ENCODE data around the gene LEO1. TPM values are rescaled to one million over a fixed set of nuclear protein-coding genes. Genes with fewer than 3 reads are reported as not detected.

The LEO1 gene
- total RNA-seq, 1 experiment from 2014 or later: 22.5 TPM

DNA sequence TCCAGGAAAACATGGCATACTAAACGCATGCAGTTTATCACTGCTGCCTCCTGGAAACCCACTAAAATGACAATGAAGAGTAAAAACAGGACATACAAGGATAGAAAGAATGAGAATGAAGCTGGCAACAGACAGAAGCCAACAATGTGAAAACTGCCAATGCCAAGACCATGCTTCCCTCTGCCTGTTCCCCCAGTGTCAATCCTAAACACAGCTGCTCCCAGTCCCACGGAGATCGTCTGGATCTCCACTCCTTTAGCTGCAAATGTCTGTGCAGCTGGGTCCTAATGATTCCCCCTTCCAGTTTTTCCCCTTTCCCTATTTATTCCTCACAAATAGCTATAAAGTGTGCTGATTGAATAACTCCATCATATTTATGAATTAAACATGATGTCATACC is 16.1 kb downstream of the LEO1 start:
- intact Hi-C loops (cut with micrococcal nuclease; ENCODE audit: unreplicated experiment): no loop called here
- Mint-ChIP-seq H3K4me1 (ENCODE audit: low read depth, unreplicated experiment) (no peaks in the 10 kb centered on the region), H3K27me3 (ENCODE audit: unreplicated experiment) (no peaks in the 10 kb centered on the region), H3K9me3 (ENCODE audit: low read depth, unreplicated experiment) (no peaks in the 10 kb centered on the region), H3K4me3 (ENCODE audit: low read depth, unreplicated experiment) (no peak overlapping the region), H3K27ac (ENCODE audit: unreplicated experiment) (no peak overlapping the region), H3K36me3 (ENCODE audit: insufficient read depth, unreplicated experiment) (peaks cover 44% of the 10 kb centered on the region)
- CTCF ChIA-PET: no interaction called here
- TF ChIP-seq, protein P1, sequence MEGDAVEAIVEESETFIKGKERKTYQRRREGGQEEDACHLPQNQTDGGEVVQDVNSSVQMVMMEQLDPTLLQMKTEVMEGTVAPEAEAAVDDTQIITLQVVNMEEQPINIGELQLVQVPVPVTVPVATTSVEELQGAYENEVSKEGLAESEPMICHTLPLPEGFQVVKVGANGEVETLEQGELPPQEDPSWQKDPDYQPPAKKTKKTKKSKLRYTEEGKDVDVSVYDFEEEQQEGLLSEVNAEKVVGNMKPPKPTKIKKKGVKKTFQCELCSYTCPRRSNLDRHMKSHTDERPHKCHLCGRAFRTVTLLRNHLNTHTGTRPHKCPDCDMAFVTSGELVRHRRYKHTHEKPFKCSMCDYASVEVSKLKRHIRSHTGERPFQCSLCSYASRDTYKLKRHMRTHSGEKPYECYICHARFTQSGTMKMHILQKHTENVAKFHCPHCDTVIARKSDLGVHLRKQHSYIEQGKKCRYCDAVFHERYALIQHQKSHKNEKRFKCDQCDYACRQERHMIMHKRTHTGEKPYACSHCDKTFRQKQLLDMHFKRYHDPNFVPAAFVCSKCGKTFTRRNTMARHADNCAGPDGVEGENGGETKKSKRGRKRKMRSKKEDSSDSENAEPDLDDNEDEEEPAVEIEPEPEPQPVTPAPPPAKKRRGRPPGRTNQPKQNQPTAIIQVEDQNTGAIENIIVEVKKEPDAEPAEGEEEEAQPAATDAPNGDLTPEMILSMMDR (IDR thresholded peaks at IDR 0.05; ENCODE audit: unreplicated experiment): no peak
- DNase-seq: no peak
- BruUV-seq (replicated peaks): no TSS peak

DNA sequence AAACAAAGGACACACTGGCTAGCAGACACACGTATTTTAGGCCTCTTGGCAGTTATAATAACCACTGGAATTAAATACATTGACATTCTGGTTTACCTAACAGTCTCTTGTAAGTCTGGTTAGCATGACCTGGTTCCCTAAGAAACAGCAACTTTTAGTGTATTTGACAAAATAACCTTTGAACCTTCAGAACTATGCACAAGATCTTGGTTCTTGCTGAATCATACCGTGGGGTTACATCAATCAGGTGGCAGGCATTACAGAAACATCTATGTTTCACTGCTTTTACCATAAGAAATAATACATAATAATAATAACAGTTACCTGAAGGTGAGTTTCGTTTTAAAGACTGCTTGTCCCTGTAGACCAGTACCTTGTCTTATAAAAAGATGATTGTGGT is 18.8 kb downstream of the LEO1 start:
- Mint-ChIP-seq H3K4me1 (ENCODE audit: low read depth, unreplicated experiment) (no peaks in the 10 kb centered on the region), H3K36me3 (ENCODE audit: insufficient read depth, unreplicated experiment) (peaks cover 40% of the 10 kb centered on the region), H3K4me3 (ENCODE audit: low read depth, unreplicated experiment) (no peak overlapping the region), H3K27me3 (ENCODE audit: unreplicated experiment) (no peaks in the 10 kb centered on the region), H3K9me3 (ENCODE audit: low read depth, unreplicated experiment) (no peaks in the 10 kb centered on the region), H3K27ac (ENCODE audit: unreplicated experiment) (no peak overlapping the region)
- DNase-seq: no peak
- TF ChIP-seq, protein P1 (IDR thresholded peaks at IDR 0.05; ENCODE audit: unreplicated experiment): no peak
- CTCF ChIA-PET: no interaction called here
- intact Hi-C loops (cut with micrococcal nuclease; ENCODE audit: unreplicated experiment): no loop called here
- no TSS peak for BruUV-seq (replicated peaks)

GRCh38 chr15:51947124-51947523 is 24.5 kb downstream of the LEO1 start:
- BruUV-seq (replicated peaks): no TSS peak
- DNase-seq: no peak
- H3K9me3 Mint-ChIP-seq (ENCODE audit: low read depth, unreplicated experiment): no peaks in the 10 kb centered on the region
- intact Hi-C loops (cut with micrococcal nuclease; ENCODE audit: unreplicated experiment): no loop called here
- H3K4me3 Mint-ChIP-seq (ENCODE audit: low read depth, unreplicated experiment): no peak overlapping the region
- no peaks in the 10 kb centered on the region for H3K27me3 Mint-ChIP-seq (ENCODE audit: unreplicated experiment)
- H3K4me1 Mint-ChIP-seq (ENCODE audit: low read depth, unreplicated experiment): no peaks in the 10 kb centered on the region
- CTCF ChIA-PET: no interaction called here
- H3K27ac Mint-ChIP-seq (ENCODE audit: unreplicated experiment): no peak overlapping the region
- TF ChIP-seq, protein P1 (IDR thresholded peaks at IDR 0.05; ENCODE audit: unreplicated experiment): no peak
- H3K36me3 Mint-ChIP-seq (ENCODE audit: insufficient read depth, unreplicated experiment): peaks cover 60% of the 10 kb centered on the region

DNA sequence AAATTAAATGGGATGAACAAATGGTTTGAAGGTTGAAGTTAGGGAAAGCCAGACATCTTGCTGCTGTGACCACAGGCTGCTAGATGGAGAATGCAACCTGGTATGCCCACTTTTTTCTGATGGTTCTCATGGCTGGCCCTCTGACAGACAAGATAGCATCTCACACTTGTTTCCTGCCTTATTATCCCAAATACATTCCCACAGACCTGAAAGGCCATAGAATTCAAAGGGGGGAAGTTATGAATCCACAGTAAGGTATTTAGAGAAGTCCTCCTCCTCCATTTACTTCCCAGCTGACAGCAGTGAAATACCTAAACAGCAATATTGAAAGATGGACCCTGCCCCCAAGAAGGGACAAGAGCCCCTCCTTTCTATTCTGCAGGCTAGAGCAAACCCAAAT is 32.4 kb downstream of the LEO1 start:
- Mint-ChIP-seq H3K36me3 (ENCODE audit: insufficient read depth, unreplicated experiment) (peaks cover 48% of the 10 kb centered on the region), H3K27ac (ENCODE audit: unreplicated experiment) (no peak overlapping the region), H3K9me3 (ENCODE audit: low read depth, unreplicated experiment) (no peaks in the 10 kb centered on the region), H3K4me1 (ENCODE audit: low read depth, unreplicated experiment) (no peaks in the 10 kb centered on the region), H3K4me3 (ENCODE audit: low read depth, unreplicated experiment) (no peak overlapping the region), H3K27me3 (ENCODE audit: unreplicated experiment) (no peaks in the 10 kb centered on the region)
- no peak for DNase-seq
- TF ChIP-seq, protein P1 (IDR thresholded peaks at IDR 0.05; ENCODE audit: unreplicated experiment): no peak
- CTCF ChIA-PET: no interaction called here
- BruUV-seq (replicated peaks): no TSS peak
- intact Hi-C loops (cut with micrococcal nuclease; ENCODE audit: unreplicated experiment): no loop called here

- CTCF ChIA-PET: no interaction called here
- no peak overlapping the region for H3K27ac Mint-ChIP-seq (ENCODE audit: unreplicated experiment)
- peaks cover 38% of the 10 kb centered on the region for H3K36me3 Mint-ChIP-seq (ENCODE audit: insufficient read depth, unreplicated experiment)
- no peak for DNase-seq
- no TSS peak for BruUV-seq (replicated peaks)
- TF ChIP-seq, protein P1 (IDR thresholded peaks at IDR 0.05; ENCODE audit: unreplicated experiment): no peak
- H3K27me3 Mint-ChIP-seq (ENCODE audit: unreplicated experiment): no peaks in the 10 kb centered on the region
- H3K9me3 Mint-ChIP-seq (ENCODE audit: low read depth, unreplicated experiment): no peaks in the 10 kb centered on the region
- H3K4me3 Mint-ChIP-seq (ENCODE audit: low read depth, unreplicated experiment): no peak overlapping the region
- no peaks in the 10 kb centered on the region for H3K4me1 Mint-ChIP-seq (ENCODE audit: low read depth, unreplicated experiment)
- intact Hi-C loops (cut with micrococcal nuclease; ENCODE audit: unreplicated experiment): no loop called here
These were observed 33.3 kb downstream of the LEO1 start for GRCh38 chr15:51938286-51938685.

Data from Calu3 (cell line).